Stimulated activated CD8-positive, alpha-beta memory T cell treated with anti-CD3 and anti-CD28 coated beads, Interleukin-15, amount 100 ng/mL, for 48 hours (primary cell): ENCODE measurements around the gene GNAI1.

ENCODE experiments used
- DNase-seq, 2 donors: peaks; one replicate each; pipeline ENCODE4 v3.0.0-alpha.2; 2020; ENCODE audit warnings: low read depth in 2 of 2

The GNAI1 gene

GRCh38 chr7:80159802-80160201 lies 25.2 kb downstream of the GNAI1 start:
- no peak for DNase-seq

- DNase-seq = no peak
Measured at GRCh38 chr7:80161466-80161865, 26.8 kb downstream of the GNAI1 start.

- DNase-seq = no peak
Measured at GRCh38 chr7:80165177-80165576, 30.5 kb downstream of the GNAI1 start.

- DNase-seq = no peak
Measured at GRCh38 chr7:80170445-80170844, 35.8 kb downstream of the GNAI1 start.

- DNase-seq = no peak
Measured at GRCh38 chr7:80172387-80172786, 37.8 kb downstream of the GNAI1 start.

- no peak for DNase-seq
Measured at GRCh38 chr7:80175744-80176143, 41.1 kb downstream of the GNAI1 start.

GRCh38 chr7:80181411-80181810 lies 46.8 kb downstream of the GNAI1 start:
- no peak for DNase-seq

GRCh38 chr7:80182630-80183276 lies 48.1 kb downstream of the GNAI1 start:
- DNase-seq = no peak

GRCh38 chr7:80183351-80183750 lies 48.7 kb downstream of the GNAI1 start:
- DNase-seq = no peak

GRCh38 chr7:80183900-80184685 lies 49.5 kb downstream of the GNAI1 start:
- DNase-seq = no peak

GRCh38 chr7:80184693-80185092 lies 50.1 kb downstream of the GNAI1 start:
- no peak for DNase-seq

- DNase-seq = no peak
Measured at GRCh38 chr7:80185571-80185970, 50.9 kb downstream of the GNAI1 start.

GRCh38 chr7:80186721-80187120 lies 52.1 kb downstream of the GNAI1 start:
- DNase-seq = no peak

- DNase-seq = no peak
Measured at GRCh38 chr7:80187279-80187678, 52.6 kb downstream of the GNAI1 start.

GRCh38 chr7:80187727-80188126 lies 53.1 kb downstream of the GNAI1 start:
- DNase-seq = no peak

GRCh38 chr7:80189638-80190037 lies 55.0 kb downstream of the GNAI1 start:
- no peak for DNase-seq

- DNase-seq = no peak
Measured at GRCh38 chr7:80197627-80198026, 63.0 kb downstream of the GNAI1 start.

GRCh38 chr7:80199051-80199450 lies 64.4 kb downstream of the GNAI1 start:
- no peak for DNase-seq

GRCh38 chr7:80204454-80204853 lies 69.8 kb downstream of the GNAI1 start:
- DNase-seq = no peak

- no peak for DNase-seq
Measured at GRCh38 chr7:80204919-80205318, 70.3 kb downstream of the GNAI1 start.

GRCh38 chr7:80206763-80207162 lies 72.1 kb downstream of the GNAI1 start:
- DNase-seq = no peak

- DNase-seq = no peak
Measured at GRCh38 chr7:80207501-80207900, 72.9 kb downstream of the GNAI1 start.

- no peak for DNase-seq
Measured at GRCh38 chr7:80208700-80209099, 74.1 kb downstream of the GNAI1 start.

- DNase-seq = no peak
Measured at GRCh38 chr7:80210400-80210799, 75.8 kb downstream of the GNAI1 start.
